WERI-Rb-1 (cell line): Measurements from ENCODE around the gene PRSS38.

Experiments
- DNase-seq: peaks from one replicate; pipeline ENCODE4 v3.0.0-alpha.2; 2020
- H3K27ac ChIP-seq: fragments of 250-450 bp; sonication (Bioruptor Pico); 2 replicates; pipeline ENCODE4 v1.5.1; 2020; ENCODE audit warnings: mild to moderate bottlenecking, moderate library complexity
- H3K27me3 ChIP-seq: fragments of 250-450 bp; sonication (Bioruptor Pico); 2 replicates; pipeline ENCODE4 v1.5.1; 2021; ENCODE audit warnings: mild to moderate bottlenecking, low read depth, moderate library complexity; ENCODE audit not compliant: insufficient read depth, severe bottlenecking
- H3K36me3 ChIP-seq: fragments of 250-450 bp; sonication (Bioruptor Pico); 2 replicates; pipeline ENCODE4 v1.5.1; 2020; ENCODE audit warnings: mild to moderate bottlenecking, moderate library complexity
- H3K4me3 ChIP-seq: 2 replicates; pipeline ENCODE4 v1.5.1; 2011; ENCODE audit warnings: low read depth, mild to moderate bottlenecking, control low read depth, low read length
- H3K9me3 ChIP-seq: fragments of 250-450 bp; sonication (Bioruptor Pico); 2 replicates; pipeline ENCODE4 v1.5.1; 2021; ENCODE audit warnings: mild to moderate bottlenecking, moderate library complexity; ENCODE audit not compliant: severe bottlenecking
- CTCF ChIP-seq: IDR thresholded peaks from 2 replicates; pipeline ENCODE4 v1.5.1; 2011; ENCODE audit warnings: low read depth, mild to moderate bottlenecking, control low read depth, inconsistent platforms, low read length

Gene PRSS38

GRCh38 chr1:227794817-227795192, 20.7 kb upstream of the PRSS38 start:
- TF ChIP-seq CTCF = no peak
- Histone ChIP-seq H3K4me3 (no peak overlapping the region), H3K27ac (no peak overlapping the region), H3K9me3 (no peaks in the 10 kb centered on the region), H3K27me3 (no peaks in the 10 kb centered on the region), H3K36me3 (no peaks in the 10 kb centered on the region)
- DNase-seq = no peak

- Histone ChIP-seq H3K4me3 (no peak overlapping the region), H3K27me3 (no peaks in the 10 kb centered on the region), H3K9me3 (no peaks in the 10 kb centered on the region), H3K36me3 (no peaks in the 10 kb centered on the region), H3K27ac (no peak overlapping the region)
- DNase-seq = no peak
- TF ChIP-seq CTCF = no peak
Observed at GRCh38 chr1:227795732-227796131, 19.7 kb upstream of the PRSS38 start.

DNA sequence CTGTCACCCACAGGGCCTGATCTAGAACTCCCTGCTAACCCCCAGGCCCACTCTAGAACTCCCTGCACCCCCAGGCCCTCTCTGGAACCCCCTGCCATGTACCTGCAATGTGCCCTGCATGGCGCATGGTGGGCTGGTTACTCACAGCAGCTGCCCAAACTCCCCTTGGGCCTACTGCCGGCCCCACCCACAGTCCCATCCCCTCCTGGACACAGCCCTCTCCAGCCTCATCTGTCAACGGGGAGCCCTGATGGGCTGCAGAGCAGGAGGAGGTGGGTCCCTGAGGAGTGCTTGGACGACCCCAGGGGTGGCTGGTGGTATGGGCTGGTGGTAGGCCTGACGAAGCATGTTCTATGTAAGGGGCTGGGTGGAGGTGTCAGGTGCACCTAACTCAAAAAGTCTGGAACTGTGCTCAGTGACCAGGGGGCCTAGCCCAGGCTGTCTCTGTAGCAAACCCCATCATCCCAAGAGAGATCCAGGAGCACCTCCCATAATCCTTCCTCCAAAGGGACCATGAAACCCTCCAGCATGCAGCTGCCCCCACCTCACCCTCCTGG, 19.0 kb upstream of the PRSS38 start:
- Histone ChIP-seq H3K27me3 (no peaks in the 10 kb centered on the region), H3K27ac (no peak overlapping the region), H3K4me3 (no peak overlapping the region), H3K9me3 (no peaks in the 10 kb centered on the region), H3K36me3 (no peaks in the 10 kb centered on the region)
- DNase-seq = no peak
- no peak for TF ChIP-seq CTCF

- Histone ChIP-seq H3K4me3 (no peak overlapping the region), H3K36me3 (no peaks in the 10 kb centered on the region), H3K27ac (no peak overlapping the region), H3K27me3 (no peaks in the 10 kb centered on the region), H3K9me3 (no peaks in the 10 kb centered on the region)
- TF ChIP-seq CTCF = no peak
- no peak for DNase-seq
Observed at GRCh38 chr1:227797144-227797543, 18.3 kb upstream of the PRSS38 start.

DNA sequence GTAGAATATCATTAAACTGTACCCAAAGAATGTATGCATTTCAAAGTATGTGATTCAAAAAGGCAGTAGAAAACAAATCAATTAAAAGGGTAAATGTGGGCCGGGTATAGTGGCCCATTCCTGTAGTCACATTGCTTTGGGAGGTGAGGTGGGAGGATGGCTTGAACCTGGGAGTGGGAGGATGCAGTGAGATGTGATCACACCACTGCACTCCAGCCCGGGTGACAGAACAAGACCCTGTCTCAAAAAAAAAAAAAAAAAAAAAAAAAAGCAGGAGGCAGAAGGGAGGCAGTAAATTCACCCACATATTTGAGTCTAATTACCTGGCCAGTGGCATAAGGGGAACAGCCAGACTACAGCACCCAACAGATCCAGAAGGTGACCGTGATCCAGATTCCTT, 17.9 kb upstream of the PRSS38 start:
- no peak for TF ChIP-seq CTCF
- DNase-seq = no peak
- H3K9me3 ChIP-seq = no peaks in the 10 kb centered on the region

DNA sequence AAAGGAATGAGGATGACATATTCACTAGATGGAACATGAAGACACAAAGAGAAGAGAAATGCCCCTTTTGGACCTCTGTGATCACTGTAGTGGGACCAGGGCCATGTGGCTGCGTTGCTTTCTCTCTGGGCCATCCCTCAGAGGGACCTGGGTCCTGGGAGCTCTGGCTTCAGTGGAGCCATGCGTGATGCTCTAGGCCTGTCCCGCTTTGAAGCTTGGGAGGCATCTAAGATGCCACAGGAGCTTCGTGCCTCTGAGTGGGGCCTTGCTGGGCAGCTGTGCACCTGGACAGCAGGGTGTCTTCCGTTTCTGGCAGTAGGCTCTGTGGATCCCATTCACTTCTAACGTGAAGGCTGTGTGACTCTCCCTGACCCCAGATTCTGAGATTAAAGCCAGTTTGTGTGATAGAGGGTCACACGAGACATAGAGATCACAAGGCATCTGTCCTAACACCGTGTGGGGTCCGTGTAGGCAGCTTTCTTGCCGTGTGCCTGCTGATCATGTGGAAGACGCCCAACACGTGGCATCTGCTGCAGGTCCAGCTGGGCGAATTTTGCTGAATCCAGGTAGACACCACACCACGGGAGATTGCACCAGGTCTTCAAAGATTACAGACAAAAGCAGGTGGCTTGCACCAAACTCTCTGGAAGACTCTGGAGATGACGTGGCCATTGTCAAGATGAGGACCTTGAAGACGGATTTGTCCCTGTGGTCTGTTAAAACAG, 17.2 kb upstream of the PRSS38 start:
- no peaks in the 10 kb centered on the region for H3K27me3 ChIP-seq
- H3K4me3 ChIP-seq = no peak overlapping the region
- TF ChIP-seq CTCF = no peak
- DNase-seq = no peak
- H3K9me3 ChIP-seq = no peaks in the 10 kb centered on the region
- H3K27ac ChIP-seq = no peak overlapping the region
- H3K36me3 ChIP-seq = no peaks in the 10 kb centered on the region

More for the DNA sequence above, 17.9 kb upstream of the PRSS38 start:
- no peaks in the 10 kb centered on the region for H3K27me3 ChIP-seq
- H3K27ac ChIP-seq = no peak overlapping the region
- H3K36me3 ChIP-seq = no peaks in the 10 kb centered on the region
- H3K4me3 ChIP-seq = no peak overlapping the region
